ENCODE data around the gene ACTL7A. TPM values are rescaled to one million over a fixed set of nuclear protein-coding genes. Genes with fewer than 3 reads are reported as not detected.

The ACTL7A gene
- total RNA-seq, 2 donors from 2014 or later: not detected

DNA sequence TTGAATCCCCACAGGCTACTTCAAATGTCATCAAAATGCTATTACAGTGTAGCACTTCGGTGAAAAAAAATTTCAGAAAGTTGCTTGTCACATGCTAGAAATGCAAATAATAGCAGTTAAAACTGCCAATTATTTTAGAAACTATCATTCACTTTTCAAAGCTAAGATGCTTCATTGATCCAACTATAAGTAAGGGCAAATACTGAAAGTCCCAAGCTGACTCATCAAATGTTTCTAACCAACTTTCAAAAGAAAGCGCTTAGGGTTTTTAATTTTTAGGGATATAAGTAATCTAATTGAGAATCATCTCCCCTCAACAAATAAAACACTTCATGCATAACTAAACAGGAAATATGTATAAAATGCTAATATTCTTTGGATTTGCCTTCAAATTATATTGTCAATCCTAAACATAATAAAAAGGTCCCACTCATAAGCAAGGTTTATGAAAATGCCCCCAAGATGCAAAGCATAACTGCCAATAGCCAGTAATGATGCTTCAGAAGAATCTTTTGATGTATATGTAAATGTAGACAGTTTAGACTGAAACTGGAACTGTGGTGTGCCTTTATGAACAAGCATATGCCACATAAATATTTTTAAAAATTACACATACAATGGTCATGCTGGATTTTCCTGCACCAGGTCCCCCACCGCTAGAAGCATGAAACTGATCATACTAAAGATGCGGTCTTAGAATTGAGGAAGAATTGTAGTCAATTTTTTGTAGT is 12.2 kb downstream of the ACTL7A start:
- H3K4me1 ChIP-seq (ENCODE audit: control insufficient read depth, insufficient read depth, low read length): no peaks in the 10 kb centered on the region
- Mint-ChIP-seq H3K27ac (no peak overlapping the region), H3K4me1 (no peaks in the 10 kb centered on the region), H3K9me3 (no peaks in the 10 kb centered on the region), H3K36me3 (ENCODE audit: low read depth) (peaks cover 79% of the 10 kb centered on the region), H3K27me3 (ENCODE audit: insufficient read depth) (no peaks in the 10 kb centered on the region), H3K4me3 (no peak overlapping the region)
- 90 to 100% methylated on average over 1 to 3 of the region's 4 CpGs for WGBS, 2 experiments (ENCODE audit: insufficient coverage in 1 of 2, insufficient read length in 1 of 2)
- no peaks in the 10 kb centered on the region for H3K27me3 ChIP-seq (ENCODE audit: control insufficient read depth, insufficient read depth, low read length, poor library complexity, severe bottlenecking)
- H3K36me3 ChIP-seq (ENCODE audit: control insufficient read depth, insufficient read depth, low read length): peaks cover 79% of the 10 kb centered on the region
- H3K27ac ChIP-seq (ENCODE audit: low read depth, low read length): no peak overlapping the region
- no peak overlapping the region for H3K4me3 ChIP-seq (ENCODE audit: low read length)
- TF ChIP-seq, protein P1, sequence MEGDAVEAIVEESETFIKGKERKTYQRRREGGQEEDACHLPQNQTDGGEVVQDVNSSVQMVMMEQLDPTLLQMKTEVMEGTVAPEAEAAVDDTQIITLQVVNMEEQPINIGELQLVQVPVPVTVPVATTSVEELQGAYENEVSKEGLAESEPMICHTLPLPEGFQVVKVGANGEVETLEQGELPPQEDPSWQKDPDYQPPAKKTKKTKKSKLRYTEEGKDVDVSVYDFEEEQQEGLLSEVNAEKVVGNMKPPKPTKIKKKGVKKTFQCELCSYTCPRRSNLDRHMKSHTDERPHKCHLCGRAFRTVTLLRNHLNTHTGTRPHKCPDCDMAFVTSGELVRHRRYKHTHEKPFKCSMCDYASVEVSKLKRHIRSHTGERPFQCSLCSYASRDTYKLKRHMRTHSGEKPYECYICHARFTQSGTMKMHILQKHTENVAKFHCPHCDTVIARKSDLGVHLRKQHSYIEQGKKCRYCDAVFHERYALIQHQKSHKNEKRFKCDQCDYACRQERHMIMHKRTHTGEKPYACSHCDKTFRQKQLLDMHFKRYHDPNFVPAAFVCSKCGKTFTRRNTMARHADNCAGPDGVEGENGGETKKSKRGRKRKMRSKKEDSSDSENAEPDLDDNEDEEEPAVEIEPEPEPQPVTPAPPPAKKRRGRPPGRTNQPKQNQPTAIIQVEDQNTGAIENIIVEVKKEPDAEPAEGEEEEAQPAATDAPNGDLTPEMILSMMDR (conservative IDR thresholded peaks at IDR 0.05): no peak
- H3K9me3 ChIP-seq (ENCODE audit: control insufficient read depth, low read length): no peaks in the 10 kb centered on the region
- H3K9ac ChIP-seq (ENCODE audit: extremely low read depth, low read length, poor library complexity, severe bottlenecking): no peak overlapping the region
- no peak for DNase-seq

DNA sequence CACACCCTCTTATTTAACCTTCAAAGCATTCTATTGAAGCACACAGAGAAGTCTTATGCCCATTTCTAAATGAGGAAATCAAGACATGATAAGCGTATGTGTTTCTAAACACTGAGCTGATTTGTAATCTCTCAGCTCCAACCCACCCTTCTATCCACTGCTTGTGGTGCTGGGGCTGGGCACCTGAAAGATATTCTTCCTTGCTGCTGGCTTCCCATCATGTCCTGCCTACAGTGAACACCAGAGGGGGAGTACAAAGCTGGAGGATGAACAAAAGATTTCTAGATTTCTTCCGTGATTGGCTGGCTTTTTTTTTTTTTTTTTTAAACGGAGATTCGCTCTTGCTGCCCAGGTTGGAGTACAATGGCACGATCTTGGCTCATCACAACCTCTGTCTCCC is 14.4 kb downstream of the ACTL7A start:
- Mint-ChIP-seq H3K36me3 (ENCODE audit: low read depth) (peaks cover 76% of the 10 kb centered on the region), H3K4me1 (no peaks in the 10 kb centered on the region)

DNA sequence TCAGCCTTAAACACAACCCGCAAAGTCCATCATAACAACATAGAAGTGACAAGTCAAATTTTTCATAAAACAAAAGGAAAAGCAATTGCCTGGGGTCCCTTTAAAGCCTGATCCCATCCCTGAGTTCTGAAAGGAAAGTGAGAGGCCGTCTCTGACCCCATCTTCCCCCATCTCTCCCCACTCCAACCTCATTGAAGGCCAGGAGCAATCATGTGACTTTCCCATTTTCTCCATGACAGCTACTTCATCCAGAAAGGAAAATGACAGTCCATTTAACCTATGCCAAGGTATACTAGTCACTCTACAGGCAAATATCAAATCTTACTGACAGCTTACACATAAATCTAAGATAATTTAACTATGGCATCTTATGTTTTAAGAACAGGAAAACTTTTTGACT is 15.5 kb downstream of the ACTL7A start:
- no peak for DNase-seq
- WGBS, 2 experiments (ENCODE audit: insufficient coverage in 1 of 2, insufficient read length in 1 of 2): 88 to 96% methylated on average over 1 to 2 of the region's 2 CpGs
- no peak overlapping the region for H3K27ac Mint-ChIP-seq
- no peak overlapping the region for H3K4me3 Mint-ChIP-seq
- TF ChIP-seq, protein P1 (conservative IDR thresholded peaks at IDR 0.05): no peak
- no peaks in the 10 kb centered on the region for H3K27me3 Mint-ChIP-seq (ENCODE audit: insufficient read depth)
- H3K36me3 Mint-ChIP-seq (ENCODE audit: low read depth): peaks cover 72% of the 10 kb centered on the region
- no peak overlapping the region for H3K4me3 ChIP-seq (ENCODE audit: low read length)
- H3K27me3 ChIP-seq (ENCODE audit: control insufficient read depth, insufficient read depth, low read length, poor library complexity, severe bottlenecking): no peaks in the 10 kb centered on the region
- H3K9me3 ChIP-seq (ENCODE audit: control insufficient read depth, low read length): no peaks in the 10 kb centered on the region
- H3K27ac ChIP-seq (ENCODE audit: low read depth, low read length): no peak overlapping the region
- H3K9ac ChIP-seq (ENCODE audit: extremely low read depth, low read length, poor library complexity, severe bottlenecking): no peak overlapping the region
- no peaks in the 10 kb centered on the region for H3K4me1 Mint-ChIP-seq
- no peaks in the 10 kb centered on the region for H3K9me3 Mint-ChIP-seq
- peaks cover 86% of the 10 kb centered on the region for H3K36me3 ChIP-seq (ENCODE audit: control insufficient read depth, insufficient read depth, low read length)
- no peaks in the 10 kb centered on the region for H3K4me1 ChIP-seq (ENCODE audit: control insufficient read depth, insufficient read depth, low read length)

More for the DNA sequence above, 14.4 kb downstream of the ACTL7A start:
- DNase-seq: no peak
- H3K9ac ChIP-seq (ENCODE audit: extremely low read depth, low read length, poor library complexity, severe bottlenecking): no peak overlapping the region
- H3K36me3 ChIP-seq (ENCODE audit: control insufficient read depth, insufficient read depth, low read length): peaks cover 87% of the 10 kb centered on the region
- Mint-ChIP-seq H3K4me3 (no peak overlapping the region), H3K9me3 (no peaks in the 10 kb centered on the region), H3K27me3 (ENCODE audit: insufficient read depth) (no peaks in the 10 kb centered on the region), H3K27ac (no peak overlapping the region)
- H3K27ac ChIP-seq (ENCODE audit: low read depth, low read length): no peak overlapping the region
- TF ChIP-seq, protein P1 (conservative IDR thresholded peaks at IDR 0.05): no peak
- H3K4me3 ChIP-seq (ENCODE audit: low read length): no peak overlapping the region
- no peaks in the 10 kb centered on the region for H3K4me1 ChIP-seq (ENCODE audit: control insufficient read depth, insufficient read depth, low read length)
- WGBS, 2 experiments (ENCODE audit: insufficient coverage in 1 of 2, insufficient read length in 1 of 2): 81 to 98% methylated on average over 3 to 5 of the region's 5 CpGs
- H3K27me3 ChIP-seq (ENCODE audit: control insufficient read depth, insufficient read depth, low read length, poor library complexity, severe bottlenecking): no peaks in the 10 kb centered on the region
- H3K9me3 ChIP-seq (ENCODE audit: control insufficient read depth, low read length): no peaks in the 10 kb centered on the region
